Ectodermal cell (in vitro differentiated cells): ENCODE results near the gene SPECC1.
"Not testable (repeated sequence)": the region's sequence is repeated elsewhere in the genome, so short reads cannot be mapped to it uniquely, and the experiment has no call there.

Experiments used
- H3K27ac ChIP-seq: 2 replicates; pipeline ENCODE4 v1.7.0; 2013; ENCODE audit warnings: mild to moderate bottlenecking, low read depth, low read length; ENCODE audit not compliant: insufficient read depth, poor library complexity, severe bottlenecking
- H3K27me3 ChIP-seq: 2 replicates; pipeline ENCODE4 v1.7.0; 2013; ENCODE audit warnings: mild to moderate bottlenecking, low read length; ENCODE audit not compliant: insufficient read depth, control insufficient read depth, poor library complexity, severe bottlenecking
- H3K36me3 ChIP-seq: one replicate; pipeline ENCODE4 v1.7.0; 2013; ENCODE audit warnings: low read length; ENCODE audit not compliant: control insufficient read depth, insufficient read depth
- H3K4me1 ChIP-seq: one replicate; pipeline ENCODE4 v1.7.0; 2013; ENCODE audit warnings: low read length; ENCODE audit not compliant: control insufficient read depth, insufficient read depth
- H3K4me3 ChIP-seq: 2 replicates; pipeline ENCODE4 v1.7.0; 2013; ENCODE audit warnings: low read depth, low read length, control low read depth; ENCODE audit not compliant: insufficient read depth
- H3K9me3 ChIP-seq: 2 replicates; pipeline ENCODE4 v1.7.0; 2013; ENCODE audit warnings: mild to moderate bottlenecking, low read length, moderate library complexity; ENCODE audit not compliant: control insufficient read depth
- WGBS, 2 experiments: methylation state at CpG; one replicate each; pipeline ENCODE4 v1.1.7; 2013; ENCODE audit warnings: missing lambda C conversion rate in 2 of 2; 5-methylcytosine and 5-hydroxymethylcytosine counted together

Gene SPECC1

DNA sequence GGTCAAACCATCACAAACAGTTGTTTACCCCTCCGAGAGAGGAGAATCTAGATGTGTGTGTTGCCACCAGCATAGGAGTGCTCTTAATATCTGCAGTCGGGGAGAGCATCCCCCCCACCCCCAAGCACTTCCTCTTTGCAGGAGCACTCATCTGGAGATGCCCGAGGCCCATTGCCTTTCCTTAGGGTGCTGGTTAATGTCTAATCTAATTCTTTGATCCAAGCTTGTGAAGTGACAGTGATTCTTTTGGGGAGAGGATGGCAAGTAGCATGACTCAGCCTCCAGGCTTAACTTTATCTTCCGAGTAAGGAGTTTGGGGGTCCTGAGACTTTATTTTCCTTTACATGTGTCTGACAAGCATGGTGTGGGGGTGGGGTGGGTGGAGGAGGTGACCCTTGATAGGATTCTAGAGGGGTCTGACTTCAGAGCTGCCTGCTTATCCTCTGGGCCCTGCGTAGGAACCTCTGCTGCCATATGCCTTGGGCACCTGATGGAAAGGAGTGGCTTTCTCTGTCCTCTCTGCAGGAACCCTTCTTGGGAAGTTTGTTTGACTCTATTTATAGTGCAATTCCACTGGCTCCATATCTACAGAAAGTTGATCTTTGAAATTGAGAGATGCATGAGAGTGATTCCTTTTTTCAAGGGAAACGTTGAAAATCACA, 207.1 kb downstream of the SPECC1 start:
- no peaks in the 10 kb centered on the region for H3K27me3 ChIP-seq
- H3K4me3 ChIP-seq = no peak overlapping the region
- no peak overlapping the region for H3K27ac ChIP-seq
- 80 to 84% methylated on average over 5 to 6 of the region's 6 CpGs for WGBS, 2 experiments
- no peaks in the 10 kb centered on the region for H3K36me3 ChIP-seq
- H3K4me1 ChIP-seq = peaks cover 8% of the 10 kb centered on the region
- no peaks in the 10 kb centered on the region for H3K9me3 ChIP-seq

DNA sequence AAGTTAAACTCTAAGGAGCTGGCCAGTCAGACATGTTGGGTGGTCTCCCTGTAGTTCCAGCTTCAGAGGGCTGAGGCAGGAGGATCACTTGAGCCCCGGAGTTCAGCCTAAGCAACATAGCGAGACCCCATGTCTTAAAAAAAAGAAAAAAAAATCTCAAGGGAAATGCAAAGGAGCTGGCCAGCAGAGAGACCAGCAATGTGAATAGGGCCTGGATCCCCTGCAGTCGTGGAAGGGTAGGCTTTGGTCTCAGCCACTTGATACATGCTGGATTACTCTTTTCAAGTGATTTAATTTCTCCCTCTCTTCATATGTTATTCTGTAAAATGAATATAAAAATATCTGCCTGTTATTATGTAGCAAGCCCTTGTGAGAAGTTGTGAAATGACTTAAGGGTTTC, 207.7 kb downstream of the SPECC1 start:
- Histone ChIP-seq H3K27me3 (no peaks in the 10 kb centered on the region), H3K36me3 (no peaks in the 10 kb centered on the region), H3K4me3 (no peak overlapping the region), H3K27ac (no peak overlapping the region), H3K4me1 (peaks cover 8% of the 10 kb centered on the region), H3K9me3 (no peaks in the 10 kb centered on the region)
- 44 to 51% methylated on average over 3 of the region's 3 CpGs for WGBS, 2 experiments

DNA sequence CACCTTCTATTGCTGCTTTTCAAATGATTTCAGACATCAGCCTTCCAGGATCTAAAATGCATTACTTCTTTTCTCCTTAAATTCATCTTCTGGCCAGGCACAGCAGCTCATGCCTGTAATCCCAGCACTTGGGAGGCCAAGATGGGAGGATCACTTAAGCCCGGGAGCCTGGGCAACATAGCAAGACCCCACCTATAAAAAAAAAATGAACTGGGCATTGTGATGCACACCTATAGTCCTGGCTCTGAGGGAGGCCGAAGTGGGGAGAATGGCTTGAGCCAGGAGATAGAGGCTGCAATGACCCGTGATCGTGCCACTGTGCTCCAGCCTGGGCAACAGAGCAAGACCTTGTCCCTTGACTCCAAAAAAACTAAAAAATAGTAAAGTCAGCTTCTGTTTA, 208.5 kb downstream of the SPECC1 start:
- no peak overlapping the region for H3K27ac ChIP-seq
- peaks cover 8% of the 10 kb centered on the region for H3K4me1 ChIP-seq
- 96 to 97% methylated on average over 4 of the region's 4 CpGs for WGBS, 2 experiments
- H3K4me3 ChIP-seq = no peak overlapping the region
- H3K9me3 ChIP-seq = no peaks in the 10 kb centered on the region
- no peaks in the 10 kb centered on the region for H3K36me3 ChIP-seq
- no peaks in the 10 kb centered on the region for H3K27me3 ChIP-seq

DNA sequence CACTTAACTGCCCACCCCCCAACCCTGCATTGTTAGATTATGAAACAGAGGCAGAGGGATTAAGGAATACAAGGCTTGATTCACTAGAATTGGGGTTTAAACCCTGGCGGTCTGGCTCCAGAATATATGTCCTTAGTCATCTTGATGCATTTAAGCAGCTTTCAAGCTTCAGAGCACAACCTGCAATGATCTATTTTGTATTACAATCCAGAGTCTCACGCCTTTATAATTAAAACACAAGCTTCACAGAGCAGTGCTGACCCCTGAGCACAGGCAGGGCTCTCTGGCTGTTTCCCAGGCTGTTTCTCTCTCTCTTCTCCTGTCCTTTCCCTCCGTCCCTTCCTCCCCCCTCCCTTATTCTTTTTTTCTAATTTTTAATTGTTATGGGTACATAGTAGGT, 209.1 kb downstream of the SPECC1 start:
- no peak overlapping the region for H3K27ac ChIP-seq
- no peak overlapping the region for H3K4me3 ChIP-seq
- H3K4me1 ChIP-seq = peaks cover 8% of the 10 kb centered on the region
- H3K9me3 ChIP-seq = no peaks in the 10 kb centered on the region
- WGBS, 2 experiments = 77 to 83% methylated on average over 2 of the region's 3 CpGs
- no peaks in the 10 kb centered on the region for H3K27me3 ChIP-seq
- H3K36me3 ChIP-seq = no peaks in the 10 kb centered on the region

DNA sequence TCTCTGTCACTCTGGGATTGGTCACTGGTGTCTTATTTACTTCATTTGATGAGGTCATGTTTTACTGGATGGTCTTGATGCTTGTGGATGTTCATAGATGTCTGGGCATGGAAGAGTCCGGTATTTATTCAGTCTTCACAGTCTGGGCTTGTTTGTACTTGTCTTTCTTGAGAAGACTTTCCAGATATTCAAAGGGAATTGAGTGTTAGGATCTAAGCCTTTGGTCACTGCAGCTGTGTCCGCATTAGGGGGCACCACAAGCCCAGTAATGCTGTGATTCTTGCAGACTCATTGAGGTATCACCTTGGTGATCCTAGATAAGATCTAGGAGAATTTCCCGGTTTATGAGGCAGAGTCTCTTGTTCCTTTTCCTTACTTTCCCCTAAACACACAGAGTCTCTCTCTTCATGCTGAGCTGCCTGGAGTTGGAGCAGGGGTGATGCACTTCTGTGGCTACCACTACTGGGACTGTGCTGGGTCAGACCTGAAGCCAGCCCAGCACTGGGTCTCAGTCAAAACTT, 214.7 kb downstream of the SPECC1 start:
- Histone ChIP-seq H3K4me3 (no peak overlapping the region), H3K27ac (no peak overlapping the region), H3K27me3 (no peaks in the 10 kb centered on the region), H3K36me3 (peaks cover 9% of the 10 kb centered on the region), H3K4me1 (peaks cover 6% of the 10 kb centered on the region), H3K9me3 (no peaks in the 10 kb centered on the region)
- 89% methylated on average over 3 of the region's 3 CpGs for WGBS, 2 experiments

DNA sequence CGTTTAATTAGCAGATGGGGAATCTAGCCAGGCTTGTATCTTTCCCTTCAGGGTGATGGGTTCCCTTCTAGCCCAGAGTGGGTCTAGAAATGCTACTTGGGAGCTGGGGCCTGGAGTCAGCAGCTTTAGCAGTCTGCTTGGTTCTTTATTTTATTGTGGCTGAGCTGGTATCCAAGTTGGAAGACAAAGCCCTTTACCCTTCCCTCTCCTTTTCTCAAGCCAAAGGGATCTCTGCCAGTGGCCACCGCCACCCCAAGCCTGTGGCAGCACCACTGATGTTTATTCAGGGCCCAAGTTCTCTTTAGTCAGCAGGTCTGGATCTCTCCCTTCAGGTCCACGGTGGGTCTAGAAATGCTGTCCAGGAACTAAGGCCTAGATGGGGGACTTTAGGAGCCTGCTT, 215.2 kb downstream of the SPECC1 start:
- WGBS, 2 experiments = 60 to 94% methylated on average over 2 to 3 of the region's 3 CpGs
- Histone ChIP-seq H3K4me1 (peaks cover 6% of the 10 kb centered on the region), H3K9me3 (no peaks in the 10 kb centered on the region), H3K36me3 (peaks cover 9% of the 10 kb centered on the region), H3K27me3 (no peaks in the 10 kb centered on the region), H3K4me3 (no peak overlapping the region), H3K27ac (no peak overlapping the region)

DNA sequence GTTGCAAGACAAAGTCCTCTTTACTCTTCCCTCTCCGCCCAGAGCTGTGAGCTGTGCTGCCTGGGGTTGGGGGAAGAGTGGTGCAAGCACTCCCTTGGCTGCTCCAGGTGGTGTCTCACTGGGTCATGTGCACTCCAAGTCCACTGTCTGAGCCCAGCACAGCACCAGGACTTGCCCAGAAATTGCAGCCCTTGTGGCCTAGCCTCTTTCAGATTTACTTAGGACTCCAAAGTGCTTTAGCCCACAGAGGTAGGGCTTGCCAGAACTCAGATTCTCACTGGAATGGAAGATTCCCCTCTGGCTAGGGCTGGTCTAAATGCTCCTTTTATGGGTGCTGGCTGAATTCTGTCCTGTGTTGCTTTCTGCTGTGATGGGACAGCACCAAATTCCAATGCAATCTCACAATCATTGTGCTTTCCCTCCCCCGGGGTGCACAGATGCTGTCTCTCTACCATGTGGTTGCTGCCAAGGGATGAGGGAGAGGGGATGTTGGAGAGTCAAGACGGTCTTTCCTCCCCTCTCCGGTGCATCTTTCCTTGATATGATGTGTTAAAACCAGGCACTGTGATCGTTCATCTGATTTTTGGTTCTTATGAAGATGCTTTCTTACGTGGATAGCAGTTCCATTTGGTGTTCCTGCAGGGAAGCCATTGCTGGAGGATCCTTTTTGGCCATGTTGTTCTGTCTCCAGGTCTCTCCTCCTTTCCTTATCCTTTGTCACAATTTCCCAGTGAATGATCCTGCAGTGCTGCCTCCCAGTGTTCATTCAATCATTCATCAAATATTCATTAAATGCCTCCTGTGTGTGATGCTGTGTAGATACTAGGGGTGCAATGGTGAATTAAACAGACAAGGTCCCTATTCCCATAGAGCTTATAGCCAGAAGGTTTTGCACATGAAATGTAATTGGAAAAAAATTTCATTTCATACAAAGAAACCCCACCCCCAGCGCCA, 216.3 kb downstream of the SPECC1 start:
- 90 to 93% methylated on average over 6 of the region's 7 CpGs for WGBS, 2 experiments
- H3K9me3 ChIP-seq = no peaks in the 10 kb centered on the region
- H3K4me1 ChIP-seq = peaks cover 6% of the 10 kb centered on the region
- H3K36me3 ChIP-seq = peaks cover 9% of the 10 kb centered on the region
- no peak overlapping the region for H3K27ac ChIP-seq
- no peaks in the 10 kb centered on the region for H3K27me3 ChIP-seq
- H3K4me3 ChIP-seq = no peak overlapping the region

DNA sequence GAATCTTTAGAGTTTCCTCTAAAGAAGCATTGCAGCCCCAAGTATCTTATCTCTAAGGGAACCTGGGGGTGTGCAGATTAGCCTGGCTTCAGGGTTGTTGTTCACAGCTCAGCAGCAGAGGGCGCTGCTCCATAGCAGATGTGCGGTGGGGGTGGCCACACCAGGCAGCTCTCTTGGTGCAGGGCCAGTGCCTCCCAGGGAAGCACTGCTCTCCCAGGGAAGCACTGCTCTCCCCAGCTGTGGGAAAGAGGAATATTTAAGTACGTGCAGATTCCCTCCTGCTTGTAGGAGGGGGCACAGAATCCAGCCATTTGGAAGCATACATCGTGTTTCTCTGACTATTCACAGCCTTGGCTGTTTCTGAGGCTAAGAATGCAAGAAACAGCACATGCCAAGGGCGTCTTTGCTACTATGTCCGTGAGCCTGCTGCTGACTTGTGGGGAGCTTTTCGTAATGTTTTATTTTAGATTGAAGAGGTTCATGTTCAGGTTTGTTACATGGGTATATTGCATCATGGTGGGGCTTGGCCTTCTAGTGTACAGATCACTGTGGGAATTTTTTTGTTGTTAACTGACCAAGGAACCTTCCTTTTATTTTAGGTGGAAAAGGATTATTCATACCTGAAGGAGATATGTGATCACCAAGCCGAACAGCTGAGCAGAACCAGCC, 217.8 kb downstream of the SPECC1 start:
- Histone ChIP-seq H3K36me3 (peaks cover 10% of the 10 kb centered on the region), H3K27me3 (no peaks in the 10 kb centered on the region), H3K27ac (no peak overlapping the region), H3K4me3 (no peak overlapping the region), H3K9me3 (no peaks in the 10 kb centered on the region), H3K4me1 (peaks cover 6% of the 10 kb centered on the region)
- 45 to 46% methylated on average over 8 of the region's 8 CpGs for WGBS, 2 experiments

DNA sequence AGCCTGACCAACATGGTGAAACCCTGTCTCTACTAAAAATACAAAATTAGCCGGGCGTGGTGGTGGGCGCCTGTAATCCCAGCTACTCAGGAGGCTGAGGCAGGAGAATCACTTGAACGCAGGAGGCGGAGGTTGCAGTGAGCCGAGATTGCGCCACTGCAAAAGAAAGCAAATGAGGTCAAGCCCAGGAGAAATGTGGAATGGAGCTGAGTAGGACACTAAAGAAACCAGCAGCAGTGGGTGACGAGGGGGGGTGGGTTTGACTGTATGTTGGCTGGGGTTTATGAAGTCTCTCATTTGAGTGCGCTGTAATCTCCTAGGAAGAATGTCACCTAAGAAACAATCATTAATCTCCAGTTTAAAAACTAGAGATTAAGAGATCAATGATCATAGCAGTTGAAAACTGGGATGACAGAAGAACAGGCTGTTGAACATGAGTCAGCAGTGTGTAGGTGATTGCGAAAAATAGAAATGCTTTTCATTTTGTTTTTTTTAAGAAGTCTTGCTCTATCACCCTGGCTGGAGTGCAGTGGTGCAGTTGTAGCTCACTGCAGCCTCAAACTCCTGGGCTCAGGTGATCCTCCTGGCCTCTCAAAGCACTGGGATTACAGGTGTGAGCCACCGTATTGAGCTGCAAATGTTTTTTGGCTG, 218.7 kb downstream of the SPECC1 start:
- H3K27ac ChIP-seq, H3K4me3 ChIP-seq, H3K9me3 ChIP-seq, H3K27me3 ChIP-seq, H3K4me1 ChIP-seq: not testable (repeated sequence)
- H3K36me3 ChIP-seq = peaks cover 14% of the 10 kb centered on the region
- 93% methylated on average over 10 to 11 of the region's 11 CpGs for WGBS, 2 experiments
